GM18870 (cell line): ENCODE results near the gene NRP2.

Experiments
- ATAC-seq: cut with Tn5 transposase; IDR thresholded peaks from one replicate; pipeline ENCODE4 v1.9.1; 2021; ENCODE audit warnings: moderate library complexity; ENCODE audit not compliant: unreplicated experiment

The NRP2 gene

DNA sequence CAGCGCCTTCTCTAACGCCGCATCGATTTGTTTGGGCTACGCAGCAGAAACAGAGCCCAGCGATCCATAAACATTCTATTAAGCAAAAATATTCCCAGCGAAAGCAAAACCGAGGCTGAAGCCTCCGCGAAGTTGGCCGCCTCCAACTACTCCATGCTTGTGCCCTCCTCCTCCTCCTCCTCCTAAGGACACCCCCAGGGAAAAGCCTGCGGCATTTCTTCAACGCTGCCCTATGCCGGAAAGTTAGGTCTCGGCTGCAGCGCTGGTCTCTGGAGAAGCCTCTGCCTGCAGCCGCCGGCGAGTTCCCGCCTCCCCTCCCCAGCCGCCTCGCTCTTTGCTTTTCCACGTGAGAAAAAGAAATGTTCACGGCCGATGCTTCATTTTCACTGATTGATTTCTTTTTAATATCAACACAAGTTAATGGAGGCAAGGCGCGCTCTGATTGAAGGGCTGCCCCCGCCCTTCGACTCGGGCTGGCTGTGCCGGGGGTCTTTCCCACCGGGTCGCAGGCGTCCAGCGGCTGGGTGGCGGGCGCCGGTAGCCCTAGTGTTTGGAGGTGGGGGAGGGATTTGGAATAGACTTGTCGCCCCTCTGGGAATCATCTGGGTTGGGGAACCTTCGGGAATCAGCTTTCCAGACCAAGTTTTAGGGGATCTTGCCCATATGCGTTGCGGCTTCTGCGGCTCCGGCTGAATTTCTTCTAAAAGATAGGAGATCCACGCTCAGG, 3.9 kb downstream of the NRP2 start:
- ATAC-seq, result no peak

DNA sequence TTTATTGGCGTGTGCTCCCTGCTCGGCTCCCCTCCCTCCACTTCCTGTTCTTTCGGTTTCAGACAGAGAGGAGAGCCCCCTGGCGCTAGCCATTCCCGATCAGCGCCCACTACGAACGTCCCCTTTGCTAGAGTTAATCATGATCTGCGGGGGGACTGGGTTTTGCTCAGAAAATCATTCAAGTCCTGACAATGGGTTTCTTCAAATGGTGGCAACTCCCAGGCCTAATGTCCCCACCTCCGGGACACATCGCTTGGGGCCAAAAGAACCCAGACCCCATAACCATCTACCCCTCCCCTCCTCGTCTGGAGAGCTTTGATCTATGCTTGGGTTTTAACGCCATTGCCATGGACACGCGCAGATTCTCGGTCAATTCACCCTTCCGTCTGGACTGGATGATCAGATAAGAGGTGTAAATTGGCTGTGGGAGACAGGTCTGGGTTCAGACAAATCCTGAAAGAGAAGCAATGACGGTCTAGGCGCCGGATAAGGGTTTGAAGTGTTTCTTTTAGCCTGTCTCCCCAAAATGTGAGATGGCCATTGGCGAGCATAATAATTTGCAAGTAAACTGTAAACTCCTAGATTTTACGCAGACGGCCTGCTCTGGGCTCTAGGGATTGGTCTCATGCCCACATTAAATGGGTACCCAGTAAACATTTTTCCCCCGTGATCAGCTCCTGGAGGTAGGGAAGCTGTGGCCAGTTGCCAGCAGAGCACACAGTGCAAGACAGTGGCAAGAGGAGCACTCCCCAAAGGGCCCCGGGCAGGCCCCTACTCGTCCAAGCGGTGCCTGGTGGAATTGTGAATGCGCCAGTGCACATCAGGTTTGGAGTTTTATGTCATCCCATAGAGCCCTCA, 4.7 kb downstream of the NRP2 start:
- ATAC-seq, result no peak

DNA sequence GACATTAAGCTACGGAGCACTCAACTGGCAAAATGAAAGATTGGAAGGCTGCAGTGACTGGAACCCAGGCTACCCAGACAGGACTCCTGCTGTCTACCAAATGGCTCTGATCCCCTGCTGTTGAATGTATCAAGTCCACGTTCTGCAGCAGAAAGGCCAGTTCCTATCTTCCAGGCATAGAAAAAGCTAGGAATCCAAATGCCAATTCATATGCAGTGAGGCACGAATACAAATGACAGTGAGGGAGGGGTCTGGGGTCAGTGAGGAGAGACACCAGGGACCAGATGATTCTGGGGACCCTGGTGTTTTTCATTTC, 5.3 kb downstream of the NRP2 start:
- no peak for ATAC-seq

DNA sequence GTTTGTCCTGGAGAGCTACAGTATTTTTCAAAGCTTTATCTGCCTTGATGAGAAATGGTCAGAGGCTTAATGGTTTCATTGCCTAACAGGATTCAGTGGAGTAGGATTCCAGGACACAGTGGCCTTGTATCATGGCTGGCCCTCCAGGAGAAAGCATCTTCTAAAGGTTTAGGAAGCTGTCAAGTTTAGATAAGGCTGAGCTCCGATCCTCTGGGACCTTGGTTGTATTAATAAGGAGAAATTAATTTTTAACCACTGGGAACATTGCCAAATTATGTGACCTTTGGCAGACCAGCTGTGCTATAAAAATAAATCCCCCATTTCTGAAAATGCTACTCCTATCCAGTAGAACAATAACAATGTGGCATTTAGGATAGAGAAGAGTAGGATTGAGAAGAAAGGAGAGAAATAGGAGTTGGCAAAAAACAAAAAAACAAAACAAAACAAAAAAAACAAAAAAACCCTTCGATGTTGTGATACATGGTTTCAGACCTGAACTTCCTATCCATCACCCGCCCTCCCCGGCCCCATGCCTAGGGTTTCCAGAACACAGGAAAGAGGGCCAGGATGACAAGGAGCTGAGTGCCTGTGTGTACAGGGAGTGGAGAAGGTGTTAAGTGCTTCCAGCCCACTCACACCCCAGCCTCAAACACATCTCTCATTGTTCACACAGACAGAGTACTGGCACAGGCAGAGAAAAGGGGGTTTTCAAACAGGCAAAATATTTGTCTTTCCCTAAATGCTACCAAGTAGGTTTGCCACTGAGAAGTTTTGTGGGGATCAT, 6.3 kb downstream of the NRP2 start:
- ATAC-seq, result no peak

DNA sequence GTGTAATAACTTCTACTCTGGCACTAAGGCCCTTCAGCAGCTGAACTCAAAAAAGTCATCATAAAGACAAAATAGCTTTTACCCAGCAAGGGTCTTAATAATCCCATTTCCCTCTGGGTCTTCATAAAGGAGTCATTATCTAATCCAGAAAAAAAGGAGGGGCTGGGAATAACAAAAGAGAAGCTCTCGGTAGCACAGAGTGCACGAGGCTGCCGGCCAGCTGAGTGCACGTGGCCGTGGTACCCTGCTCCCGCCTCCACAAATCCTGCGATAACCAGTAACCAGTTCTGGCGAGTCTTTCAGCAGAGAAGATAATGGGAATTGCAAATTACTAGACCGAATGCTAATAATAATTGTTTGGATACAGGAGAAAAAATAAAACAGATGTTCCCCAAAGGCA, 7.5 kb downstream of the NRP2 start:
- ATAC-seq, result no peak

DNA sequence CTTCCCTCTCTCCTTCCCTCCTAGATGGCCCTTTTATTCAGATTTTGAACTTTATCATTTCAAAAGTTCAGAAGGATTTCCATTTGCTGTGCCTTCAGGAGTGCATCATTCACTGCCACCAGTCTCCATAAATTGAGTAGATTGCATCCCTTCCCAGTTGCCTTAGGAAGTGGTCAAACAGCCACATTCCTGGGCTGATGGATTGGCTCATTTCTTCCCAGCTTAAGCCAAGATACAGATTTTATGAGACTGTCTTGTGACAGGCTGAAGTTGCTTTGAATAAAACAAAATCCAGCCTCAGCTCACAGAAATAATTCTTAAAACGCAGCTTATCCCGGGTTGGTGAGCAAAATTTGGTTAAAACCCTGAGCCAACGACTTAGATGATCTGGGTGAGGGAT, 9.8 kb downstream of the NRP2 start:
- ATAC-seq, result no peak

DNA sequence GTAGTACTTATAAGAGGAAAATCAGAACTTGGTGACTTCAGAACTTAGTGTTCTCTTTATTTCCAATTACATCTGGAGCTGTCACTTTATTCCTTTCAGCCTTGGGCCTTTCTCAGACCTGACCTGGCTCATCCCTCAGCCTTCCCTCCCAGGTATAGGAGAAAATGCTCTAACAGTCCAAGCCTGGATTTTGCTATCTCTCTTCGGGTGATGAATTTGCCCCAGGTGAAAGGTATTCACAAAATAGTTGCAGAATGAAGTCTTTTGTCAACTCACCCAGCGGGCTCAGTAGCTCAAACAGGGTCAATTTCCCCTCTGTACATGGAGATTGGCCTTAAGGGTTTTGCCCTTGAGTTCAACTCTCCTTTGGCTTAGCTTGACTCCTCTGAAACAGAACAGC, 12.0 kb downstream of the NRP2 start:
- ATAC-seq, result no peak

DNA sequence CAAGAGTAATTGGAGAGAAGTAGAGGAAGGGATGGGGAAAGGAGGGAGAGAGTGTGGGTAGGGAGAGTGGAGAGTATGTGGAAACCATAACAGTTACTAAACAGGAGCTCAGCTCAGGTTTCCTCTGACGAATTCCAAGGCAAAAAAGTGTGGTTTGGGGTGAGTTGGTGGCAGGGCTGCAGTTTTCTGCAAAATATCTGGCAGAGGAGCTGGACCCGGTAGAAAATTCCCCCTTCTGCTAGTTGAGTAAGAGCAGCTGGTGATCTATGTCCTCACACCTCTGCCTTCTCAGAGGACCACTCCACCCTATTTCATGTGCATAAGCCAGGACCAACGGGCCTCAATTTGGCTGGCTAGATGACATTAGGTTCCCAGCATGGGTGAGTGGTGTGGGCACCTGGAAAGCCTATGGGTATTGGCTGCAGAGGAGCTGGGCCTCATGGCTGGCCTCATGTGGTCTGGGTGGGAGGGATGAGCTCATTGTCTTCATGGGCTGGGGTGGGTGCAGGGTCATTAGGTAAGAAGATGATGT, 13.2 kb downstream of the NRP2 start:
- no peak for ATAC-seq

DNA sequence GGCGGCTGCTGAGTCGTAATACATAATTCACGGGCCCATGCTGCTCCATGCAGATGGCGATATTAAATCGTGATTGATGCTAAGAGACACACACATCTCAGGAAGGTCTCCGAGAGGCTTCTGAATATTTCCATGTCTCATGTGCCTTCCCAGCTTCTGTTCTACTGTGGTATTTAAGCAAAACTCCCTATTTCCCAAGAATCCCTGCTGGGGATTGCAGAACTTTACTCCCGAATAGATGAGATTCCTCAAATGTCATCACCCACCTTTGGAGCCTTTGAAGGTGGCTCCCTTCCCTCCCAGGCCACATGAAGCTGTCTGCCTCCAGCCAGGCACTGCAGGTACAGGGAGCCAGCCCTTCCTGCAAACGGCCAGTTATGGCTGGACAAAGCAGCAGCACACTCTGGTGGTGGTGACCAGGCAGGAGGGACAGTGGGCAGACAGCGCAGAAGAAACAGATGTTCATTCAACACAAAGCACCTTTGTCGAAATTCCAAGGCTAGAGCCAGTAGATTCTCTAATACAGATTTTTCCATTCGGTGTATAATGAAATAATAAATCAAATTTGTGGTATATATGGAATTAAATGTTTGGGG, 14.1 kb downstream of the NRP2 start:
- no peak for ATAC-seq

DNA sequence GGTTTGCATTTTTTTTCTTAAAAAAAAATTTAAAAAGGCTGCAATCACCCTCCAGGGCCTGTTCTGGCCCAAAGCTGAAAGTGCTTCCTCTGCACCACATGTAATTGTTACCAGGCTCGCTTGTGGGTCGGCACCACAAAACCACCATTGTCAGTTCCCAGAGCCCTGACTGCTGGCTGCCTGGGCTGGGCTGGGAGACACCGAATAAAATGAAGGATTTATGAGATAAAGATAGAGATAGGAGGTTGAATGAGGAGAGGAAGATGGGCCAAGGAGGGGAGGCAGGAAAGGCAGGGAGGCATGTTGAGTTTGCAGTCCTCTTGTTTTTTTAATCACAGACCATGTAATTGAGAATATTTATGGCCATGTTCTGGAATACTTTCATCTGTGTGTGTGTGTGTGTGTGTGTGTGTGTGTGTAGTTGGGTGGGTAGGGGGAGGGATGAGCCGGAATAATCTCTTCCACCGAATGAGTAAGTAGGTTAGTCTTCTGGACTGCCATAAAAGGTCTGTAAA, 14.7 kb downstream of the NRP2 start:
- no peak for ATAC-seq

DNA sequence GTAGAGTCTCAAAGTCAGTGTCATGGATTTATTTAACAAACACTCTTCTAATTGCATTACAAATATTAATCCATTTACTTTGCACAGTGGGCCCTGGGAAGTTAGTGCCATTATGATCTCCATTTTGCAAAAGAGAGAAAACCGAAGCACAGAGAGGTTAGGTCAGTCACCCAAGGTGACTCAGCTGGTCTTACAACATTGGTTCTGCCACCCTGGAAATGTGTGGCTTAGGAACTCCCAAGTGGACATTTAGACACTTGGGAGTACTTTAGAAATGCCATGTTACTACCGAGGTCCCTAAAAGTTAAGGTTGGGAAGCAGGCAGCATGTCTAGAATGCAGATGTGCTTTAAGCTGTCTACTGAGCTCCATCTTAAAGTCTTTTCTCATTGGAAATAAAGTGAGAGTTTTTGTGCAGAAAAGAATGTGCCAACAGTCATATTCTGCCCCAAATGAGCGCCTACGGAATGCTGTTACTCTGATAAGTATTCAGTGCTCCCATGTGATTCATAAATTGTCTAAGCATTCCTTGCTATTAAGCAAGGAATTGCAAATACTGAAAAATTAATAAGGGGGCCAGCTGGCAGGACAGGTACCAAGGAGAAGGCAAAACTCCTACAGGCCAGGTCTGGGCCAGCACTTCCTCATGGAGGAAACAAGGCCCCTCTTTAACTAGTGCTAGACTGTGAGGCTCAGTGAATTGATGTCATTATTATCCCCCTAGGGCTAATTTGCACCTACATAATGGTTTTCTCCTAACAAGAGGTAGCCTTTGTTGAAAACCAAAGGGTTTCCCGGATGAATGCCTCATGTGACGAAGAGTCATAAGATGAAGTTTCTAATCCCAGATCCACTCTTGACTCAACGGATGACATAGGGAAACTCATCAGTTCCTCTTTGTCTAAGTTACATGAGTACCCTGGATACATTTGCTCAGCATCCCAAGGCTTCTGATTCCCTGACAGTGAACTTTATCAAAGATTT, 16.3 kb downstream of the NRP2 start:
- ATAC-seq, result no peak

DNA sequence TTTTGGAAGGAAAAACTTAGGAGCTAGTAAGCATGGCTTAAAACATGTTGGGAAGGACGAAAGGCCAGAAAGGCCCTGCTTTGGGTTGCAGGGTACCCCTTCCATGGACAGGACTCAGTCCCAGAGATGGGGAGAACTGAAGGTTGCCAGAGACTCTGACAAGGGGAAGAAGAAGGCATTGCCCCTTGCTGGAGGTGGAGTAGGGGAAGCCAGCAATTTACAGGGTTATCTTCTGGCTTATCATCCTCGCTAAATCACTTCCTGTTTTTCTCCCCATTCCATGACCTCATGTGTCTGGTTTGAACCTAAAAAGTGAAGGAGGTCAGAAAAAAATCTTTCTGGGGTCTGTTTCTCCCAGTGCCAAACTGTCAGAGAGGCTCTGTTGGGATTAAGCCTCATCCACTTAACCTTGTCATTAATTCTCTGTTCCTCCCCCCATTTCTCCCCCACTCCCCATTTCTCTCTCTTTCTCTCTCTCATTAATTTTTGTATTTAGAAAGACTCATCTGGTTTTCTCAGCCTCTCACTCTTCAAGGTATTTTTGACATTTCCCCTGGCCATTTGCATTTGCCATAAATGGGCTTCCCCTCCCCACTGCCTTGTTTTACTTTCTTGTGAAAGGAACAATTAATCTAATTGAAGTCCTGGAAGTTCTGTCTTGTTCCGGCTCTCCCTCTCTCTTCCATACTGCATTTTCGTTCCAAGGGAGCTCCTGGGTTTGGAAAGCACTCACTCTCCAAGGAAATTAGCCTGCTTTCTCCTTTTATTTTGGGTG, 17.4 kb downstream of the NRP2 start:
- no peak for ATAC-seq

DNA sequence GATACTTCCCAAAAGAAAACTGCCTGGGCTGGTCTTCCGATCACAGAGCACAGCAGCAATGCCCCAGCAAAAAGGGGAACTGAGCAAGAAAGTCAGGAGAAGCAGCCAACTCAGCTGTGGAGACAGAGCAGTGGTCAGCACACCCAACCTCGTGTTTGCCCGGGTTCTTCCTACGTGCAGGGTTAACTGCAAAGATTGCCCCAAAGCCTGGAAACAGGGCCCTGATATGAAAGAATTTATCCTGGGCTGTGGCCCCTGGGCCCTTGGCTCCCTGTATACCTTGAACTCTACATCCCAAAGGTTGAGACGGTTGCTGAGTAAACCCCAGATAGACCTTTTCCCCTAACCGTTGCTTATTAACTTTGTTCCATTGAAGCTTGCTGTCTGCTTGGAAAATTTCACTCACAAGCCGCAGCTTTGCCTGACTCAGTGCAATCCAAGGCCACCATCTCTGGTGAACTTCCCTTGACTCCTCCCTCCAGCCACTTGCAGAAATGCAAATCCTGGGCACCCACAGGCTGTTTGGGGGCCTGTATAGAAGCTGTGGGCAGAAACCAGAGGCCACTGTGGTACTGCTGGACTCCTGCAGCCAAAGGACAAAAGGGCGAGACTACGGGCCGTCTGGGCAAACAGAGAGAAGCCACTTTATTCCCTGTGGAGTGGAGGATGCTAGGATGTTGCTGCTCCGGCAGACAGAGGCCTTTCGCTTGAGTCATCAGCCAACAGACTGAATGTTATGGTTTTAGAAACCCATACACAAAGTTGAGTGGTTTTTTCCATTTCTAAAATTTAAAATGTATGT, 18.2 kb downstream of the NRP2 start:
- ATAC-seq, result peak; percentile 79

DNA sequence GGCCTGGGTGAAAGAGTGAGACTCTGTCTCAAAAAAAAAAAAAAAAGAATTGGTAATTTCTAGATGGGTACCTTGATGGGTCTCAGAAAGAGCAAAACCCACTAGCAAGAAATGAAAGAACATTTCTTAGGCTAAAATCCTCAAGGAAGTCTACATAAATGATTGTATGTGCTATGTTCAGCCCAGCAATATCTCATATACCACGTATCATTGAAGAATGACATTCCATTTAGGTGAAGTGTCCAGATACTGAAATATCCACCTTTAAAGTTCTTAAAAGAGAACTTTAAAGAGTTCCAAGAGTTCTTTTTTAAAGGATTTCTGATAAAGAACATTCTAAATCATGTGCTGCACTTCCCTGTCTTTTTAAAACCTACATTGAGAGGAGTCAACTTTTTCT, 19.2 kb downstream of the NRP2 start:
- ATAC-seq, result no peak

DNA sequence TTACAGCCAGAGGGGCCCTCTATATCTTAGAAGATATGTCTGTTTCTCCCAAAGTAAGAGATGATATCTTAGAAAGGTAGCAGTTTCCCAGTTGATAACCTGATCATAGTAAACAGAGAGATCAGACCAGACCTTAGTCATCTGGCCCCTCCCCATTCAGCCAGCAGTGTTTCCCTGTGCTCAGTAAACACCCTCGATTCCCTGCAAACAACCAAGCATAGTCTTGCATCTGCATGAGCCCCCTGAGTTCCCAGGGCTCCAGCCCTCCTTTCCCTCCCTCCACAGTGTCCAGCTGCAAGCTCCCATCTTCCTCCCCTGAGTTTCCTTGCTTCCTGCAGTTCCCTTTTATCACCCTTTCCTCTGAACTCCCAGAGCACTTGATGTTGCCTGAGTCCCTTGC, 20.3 kb downstream of the NRP2 start:
- ATAC-seq, result no peak

DNA sequence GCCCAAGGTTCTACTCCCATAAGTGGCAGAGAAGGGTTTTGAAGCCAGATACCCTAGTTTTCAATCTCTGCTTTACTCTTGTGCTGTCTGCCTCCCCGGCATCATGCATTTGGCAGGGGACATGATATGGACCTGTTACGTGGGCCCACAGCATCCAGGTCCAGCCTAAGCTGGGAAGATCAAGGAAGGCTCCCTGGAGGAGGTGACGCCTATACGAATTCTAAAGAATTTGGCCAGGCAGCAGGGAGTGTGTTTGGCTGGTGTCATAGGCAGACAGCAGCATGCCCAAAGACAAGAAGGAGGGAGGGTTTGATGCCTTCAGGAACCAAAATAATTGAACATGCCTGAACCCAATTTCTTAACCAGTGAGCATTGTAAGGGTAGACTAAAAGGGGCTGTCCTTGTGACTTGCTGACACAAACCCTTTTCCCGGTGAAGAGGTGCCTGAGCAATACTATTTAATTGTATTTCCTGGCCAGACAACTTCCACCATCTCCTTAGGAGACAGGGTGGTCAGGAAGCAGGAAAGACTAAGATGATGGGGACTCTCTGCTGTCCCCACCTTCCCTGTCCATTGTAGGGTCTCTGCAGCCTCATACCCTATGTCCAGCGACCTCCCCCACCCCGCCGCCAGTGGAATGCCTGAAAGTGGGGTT, 21.3 kb downstream of the NRP2 start:
- no peak for ATAC-seq

DNA sequence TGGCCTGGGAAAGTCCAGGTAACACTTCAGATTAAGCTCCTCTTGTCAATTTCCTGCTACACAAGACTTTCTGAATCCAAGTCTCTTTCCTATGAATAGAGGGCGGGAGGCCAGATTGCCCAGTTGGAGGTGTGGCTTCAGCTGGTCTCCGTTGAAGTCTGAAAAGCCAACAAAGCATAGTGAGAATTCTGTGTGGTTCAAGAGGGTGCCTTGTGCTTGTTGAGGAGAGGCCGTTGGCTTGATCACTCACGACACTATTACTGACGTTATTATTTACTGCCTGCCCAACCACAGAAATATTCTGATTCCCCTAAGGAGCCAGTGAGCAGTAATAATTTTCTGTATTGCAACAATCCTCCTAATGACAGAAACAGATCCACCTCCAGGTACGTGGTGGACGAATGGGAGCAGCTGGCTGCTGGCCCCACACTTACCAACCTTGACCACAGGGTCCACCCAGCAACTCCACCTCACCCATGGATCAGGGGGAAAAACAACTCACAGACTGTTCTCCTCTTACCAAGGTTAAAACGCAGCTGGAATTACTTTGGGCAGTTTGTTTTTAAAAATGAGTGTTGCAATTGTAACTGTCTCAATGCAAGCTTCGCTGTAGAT, 21.9 kb downstream of the NRP2 start:
- no peak for ATAC-seq
